GM18499 (cell line): Measurements from ENCODE around the gene ZNF256.

Experiments
- ATAC-seq: cut with Tn5 transposase; IDR thresholded peaks from one replicate; pipeline ENCODE4 v1.9.1; 2021; ENCODE audit warnings: moderate number of reproducible peaks; ENCODE audit not compliant: insufficient read depth, unreplicated experiment

ZNF256 gene

GRCh38 chr19:57947419-57948134 is at the start of gene ZNF256:
TSS of gene ZNF256 (minus strand) at chr19:57947706. CDS start at chr19:57947474, 232 bp downstream.
- no peak for ATAC-seq

- no peak for ATAC-seq
Measured at GRCh38 chr19:57992841-57993240, 45.3 kb upstream of the ZNF256 start.

- ATAC-seq = no peak
Measured at GRCh38 chr19:57978586-57979289, 31.2 kb upstream of the ZNF256 start.

GRCh38 chr19:57974434-57974833 is 26.9 kb upstream of the ZNF256 start, which contains the start of gene C19orf18:
TSS of gene C19orf18 (minus strand) at chr19:57974534. CDS start at chr19:57974432, 102 bp downstream.
- ATAC-seq = no peak

GRCh38 chr19:57964761-57965160 is 17.3 kb upstream of the ZNF256 start:
- no peak for ATAC-seq

- ATAC-seq = no peak
Measured at GRCh38 chr19:57961785-57962184, 14.3 kb upstream of the ZNF256 start.

- no peak for ATAC-seq
Measured at GRCh38 chr19:57954996-57955395, 7.5 kb upstream of the ZNF256 start.

- no peak for ATAC-seq
Measured at GRCh38 chr19:57949702-57950101, 2.2 kb upstream of the ZNF256 start.

GRCh38 chr19:57949296-57949695 is 1.8 kb upstream of the ZNF256 start:
- ATAC-seq = no peak

GRCh38 chr19:57947088-57947418 is 453 bp downstream of the ZNF256 start:
- ATAC-seq = no peak

GRCh38 chr19:57946316-57946715 is 1.2 kb downstream of the ZNF256 start:
- ATAC-seq = no peak

- ATAC-seq = no peak
Measured at GRCh38 chr19:57941593-57941992, 5.9 kb downstream of the ZNF256 start.

GRCh38 chr19:57935731-57936130 is 11.8 kb downstream of the ZNF256 start:
- no peak for ATAC-seq

GRCh38 chr19:57934820-57935665 is 12.5 kb downstream of the ZNF256 start, which contains the start of gene ZNF418:
TSS of gene ZNF418 (minus strand) at chr19:57935402. CDS start at chr19:57933822, 1,580 bp downstream.
- ATAC-seq = no peak

GRCh38 chr19:57927587-57927986 is 19.9 kb downstream of the ZNF256 start:
- no peak for ATAC-seq

- ATAC-seq = peak; percentile 82
Measured at GRCh38 chr19:57916168-57916995, 31.1 kb downstream of the ZNF256 start, which contains the start of gene ZNF417. TSS of gene ZNF417 (minus strand) at chr19:57916592. CDS start at chr19:57916411, 181 bp downstream.

- no peak for ATAC-seq
Measured at GRCh38 chr19:57914531-57914930, 33.0 kb downstream of the ZNF256 start.

GRCh38 chr19:57907394-57907793 is 40.1 kb downstream of the ZNF256 start:
- no peak for ATAC-seq

- no peak for ATAC-seq
Measured at GRCh38 chr19:57905258-57905657, 42.2 kb downstream of the ZNF256 start.
